PC-9 (cell line): Measurements from ENCODE around the gene GLP1R.

Source experiments
- CTCF ChIP-seq: fragments of 200-600 bp; sonication (generic); conservative IDR thresholded peaks from 2 replicates; pipeline ENCODE4 v1.6.1; 2017; ENCODE audit warnings: mixed run types, antibody characterized with exemption, mild to moderate bottlenecking, moderate library complexity
- EZH2 ChIP-seq: fragments of 200-600 bp; sonication (generic); IDR thresholded peaks from 2 replicates; pipeline ENCODE4 v1.8.0; 2017; ENCODE audit warnings: antibody characterized with exemption, low read depth

GRCh38 chr6:39090036-39090435, 41.5 kb downstream of the GLP1R start:
- TF ChIP-seq CTCF (no peak), EZH2 (no peak)
